KBM-7 (cell line): ENCODE data around the gene ZNF584.

Source experiments
- DNase-seq: peaks from one replicate; pipeline ENCODE4 v3.0.0-alpha.2; 2015
- in situ Hi-C: fragments of 300-500 bp; cut with MboI; formaldehyde crosslinking; loops from 2 replicates; pipeline ENCODE4 v1.14.3; 2020; ENCODE audit warnings: low sequenced_read_pairs, low pct_unique_long_range_greater_than_20kb, mixed read lengths

ZNF584 gene

DNA sequence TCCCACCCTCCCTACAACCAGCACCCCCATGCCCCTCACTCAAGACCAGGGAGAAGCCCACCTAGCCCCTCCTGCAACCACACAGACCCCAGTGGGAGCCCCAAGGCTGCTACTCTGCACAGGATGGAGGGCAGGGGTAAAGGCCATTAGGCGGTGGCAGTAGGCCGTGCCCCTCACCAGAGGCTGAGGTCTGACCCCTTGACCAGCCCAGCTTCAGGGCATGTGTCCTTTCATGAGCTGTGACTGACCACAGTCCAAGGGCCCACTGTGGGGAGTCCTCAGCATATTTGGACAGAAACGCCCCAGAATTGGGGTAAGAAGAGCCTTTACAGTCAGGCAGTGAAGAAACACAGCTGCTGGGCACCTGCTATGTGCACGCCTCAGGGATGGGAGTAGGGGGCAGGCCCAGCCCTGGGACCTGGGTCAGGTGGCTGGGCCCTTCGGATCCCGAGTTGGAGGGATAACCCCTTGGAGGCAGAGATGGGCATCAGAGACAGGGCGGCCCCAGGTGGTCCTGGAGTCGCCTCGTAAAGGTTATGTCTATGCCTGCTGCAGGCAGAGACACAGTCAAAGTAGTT, 23.0 kb upstream of the ZNF584 start:
- in situ Hi-C loops: no loop called here
- DNase-seq: no peak

DNA sequence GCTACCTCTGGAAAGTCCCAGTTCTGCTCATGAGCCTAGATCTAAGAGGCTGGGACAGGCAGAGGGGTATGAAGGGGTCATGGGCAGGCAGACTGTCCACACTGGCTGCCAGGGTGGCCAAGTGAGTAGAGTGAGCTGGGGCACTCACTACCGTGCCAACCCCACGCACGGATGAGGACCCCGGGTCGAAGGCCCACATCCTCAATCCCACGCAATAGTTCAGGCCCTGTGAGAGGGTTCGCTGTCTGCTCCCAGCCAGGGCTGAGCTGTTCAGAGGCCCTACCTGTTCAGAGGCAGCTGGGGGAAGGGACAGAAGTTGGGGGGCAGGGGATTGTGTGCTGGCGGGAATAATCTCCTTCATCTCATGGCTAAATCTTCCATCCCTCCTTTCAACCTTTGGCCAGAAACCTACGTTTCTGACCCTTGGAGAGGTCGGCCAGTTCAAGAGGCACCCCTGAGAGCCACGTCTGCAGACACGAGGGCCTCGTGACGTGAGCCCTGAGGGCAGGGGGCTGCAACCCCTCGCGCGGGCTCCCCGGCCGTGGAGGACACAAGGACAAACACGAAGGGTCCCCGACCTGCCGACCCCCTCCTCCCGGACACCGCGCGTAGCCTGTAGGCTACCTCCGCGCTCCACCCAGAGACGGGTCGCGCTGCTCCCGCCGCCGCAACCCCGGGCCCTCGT, 22.4 kb upstream of the ZNF584 start:
- in situ Hi-C loops: no loop called here
- DNase-seq: no peak

DNA sequence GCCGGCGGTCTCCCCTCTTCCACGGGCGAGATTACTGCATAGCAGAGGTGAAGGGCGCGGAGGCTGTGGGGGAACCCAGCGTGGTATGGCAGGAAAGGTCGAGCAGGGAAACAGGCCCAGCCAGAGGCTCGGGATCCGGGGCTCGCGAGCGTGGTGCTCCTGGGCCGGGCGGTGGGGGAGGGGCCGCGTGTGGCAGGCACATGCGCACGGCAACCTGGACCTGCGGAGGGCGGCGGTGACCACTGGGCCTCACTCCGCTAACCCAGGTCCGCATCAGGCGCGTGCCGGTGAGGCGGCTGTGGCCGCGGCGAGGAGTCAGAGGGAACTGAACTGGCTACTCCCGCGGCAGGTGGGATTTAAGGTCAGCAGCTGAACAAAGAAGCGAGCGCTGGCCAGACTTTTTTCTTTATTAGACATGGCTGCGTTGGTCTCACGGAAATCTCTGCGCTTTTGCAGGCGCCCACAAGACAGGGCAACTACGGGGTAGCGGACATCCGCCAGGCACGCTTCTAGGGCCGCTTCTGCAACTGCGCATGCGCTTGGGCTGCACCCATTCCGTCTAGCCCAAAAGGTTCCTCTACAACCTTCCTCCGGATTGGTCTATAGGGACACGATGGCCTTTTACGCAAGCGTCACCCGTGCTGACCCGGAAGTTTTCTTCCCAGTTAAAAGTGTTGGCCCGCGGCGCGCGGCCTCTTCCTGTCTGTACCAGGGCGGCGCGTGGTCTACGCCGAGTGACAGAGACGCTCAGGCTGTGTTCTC, 21.7 kb upstream of the ZNF584 start, which contains the start of gene RPS5:
Gene RPS5, plus strand, starts transcription at position 694 of the 762 bp plus-strand sequence. CDS start 869 bp downstream, outside the sequence.
- in situ Hi-C loops: no loop called here

DNA sequence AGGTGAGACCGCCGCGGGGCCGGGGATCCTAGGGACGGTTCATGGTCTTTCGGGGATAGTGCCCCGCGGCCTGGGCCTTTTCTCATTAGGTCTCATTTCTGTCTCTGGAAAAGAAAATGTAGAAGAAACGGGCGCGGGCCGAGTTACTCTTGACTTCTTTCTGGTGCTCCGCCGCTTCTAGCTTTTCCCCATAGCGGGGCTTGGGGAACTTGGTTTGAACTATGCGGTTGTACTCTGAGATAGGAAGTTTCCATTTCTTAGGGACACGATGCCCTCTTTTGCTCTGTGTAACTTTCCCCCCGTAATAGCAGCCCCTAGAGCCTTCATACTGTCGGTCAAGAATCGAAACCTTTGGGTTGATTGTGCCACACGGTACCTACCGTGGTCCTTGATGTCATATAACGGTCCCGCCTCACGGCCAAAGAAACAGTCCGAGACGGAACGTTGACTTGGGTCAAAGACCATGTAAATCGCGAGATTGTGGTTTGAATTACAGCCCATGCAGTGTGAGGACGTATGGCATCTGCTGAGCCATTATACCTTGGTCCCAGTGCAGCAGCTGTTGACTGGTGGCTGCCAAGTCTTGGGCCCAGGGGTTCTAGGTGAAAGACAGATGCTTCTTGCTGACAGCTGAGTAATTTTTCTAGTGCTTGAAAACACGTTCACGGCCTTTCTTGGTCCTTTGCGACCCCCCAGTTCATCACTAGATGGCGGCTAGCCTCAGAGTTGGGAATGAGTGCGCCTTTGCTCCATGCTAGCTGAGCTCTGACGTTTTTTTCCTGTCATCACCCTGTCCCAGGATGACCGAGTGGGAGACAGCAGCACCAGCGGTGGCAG, 20.9 kb upstream of the ZNF584 start:
- DNase-seq: peak; percentile 30
- in situ Hi-C loops: no loop called here

More for the DNA sequence above, 21.7 kb upstream of the ZNF584 start, which contains the start of gene RPS5:
- DNase-seq: peak; percentile 97

DNA sequence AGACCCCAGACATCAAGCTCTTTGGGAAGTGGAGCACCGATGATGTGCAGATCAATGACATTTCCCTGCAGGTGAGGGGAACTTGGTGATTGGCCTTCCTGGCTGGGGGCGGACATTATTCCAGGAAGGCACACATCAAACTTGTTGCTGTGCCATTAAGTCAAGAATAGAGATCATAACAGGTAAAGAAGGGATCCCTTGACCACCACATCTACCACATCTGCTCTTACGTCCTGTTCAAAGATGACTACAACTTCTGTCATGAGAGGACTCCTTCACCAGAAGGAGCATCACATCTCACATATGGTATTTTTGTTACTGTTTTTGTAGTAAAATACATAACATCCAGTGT, 20.3 kb upstream of the ZNF584 start:
- in situ Hi-C loops: no loop called here
- no peak for DNase-seq

DNA sequence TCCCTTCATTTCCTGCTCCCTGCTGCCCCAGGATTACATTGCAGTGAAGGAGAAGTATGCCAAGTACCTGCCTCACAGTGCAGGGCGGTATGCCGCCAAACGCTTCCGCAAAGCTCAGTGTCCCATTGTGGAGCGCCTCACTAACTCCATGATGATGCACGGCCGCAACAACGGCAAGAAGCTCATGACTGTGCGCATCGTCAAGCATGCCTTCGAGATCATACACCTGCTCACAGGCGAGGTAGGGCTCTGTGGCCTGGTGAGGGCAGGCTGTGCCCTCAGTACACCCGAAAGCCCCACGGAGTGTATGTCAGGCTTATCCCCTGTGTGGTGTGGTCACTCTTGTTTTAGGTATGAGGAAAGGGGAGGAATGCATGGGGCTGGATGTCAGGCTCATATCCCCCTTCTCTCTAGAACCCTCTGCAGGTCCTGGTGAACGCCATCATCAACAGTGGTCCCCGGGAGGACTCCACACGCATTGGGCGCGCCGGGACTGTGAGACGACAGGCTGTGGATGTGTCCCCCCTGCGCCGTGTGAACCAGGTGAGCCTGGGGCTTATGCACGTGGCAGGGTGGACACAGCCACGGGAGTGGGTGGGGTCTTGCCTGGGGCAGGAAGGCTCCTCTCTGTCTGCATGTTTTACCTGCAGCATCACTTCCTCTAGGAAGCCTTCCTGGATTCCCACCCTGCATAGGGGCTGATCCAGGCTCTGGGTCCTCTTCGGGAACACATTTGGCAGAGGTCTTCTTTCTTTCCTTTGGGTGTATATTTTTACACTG, 15.3 kb upstream of the ZNF584 start:
- in situ Hi-C loops: no loop called here
- DNase-seq: no peak

DNA sequence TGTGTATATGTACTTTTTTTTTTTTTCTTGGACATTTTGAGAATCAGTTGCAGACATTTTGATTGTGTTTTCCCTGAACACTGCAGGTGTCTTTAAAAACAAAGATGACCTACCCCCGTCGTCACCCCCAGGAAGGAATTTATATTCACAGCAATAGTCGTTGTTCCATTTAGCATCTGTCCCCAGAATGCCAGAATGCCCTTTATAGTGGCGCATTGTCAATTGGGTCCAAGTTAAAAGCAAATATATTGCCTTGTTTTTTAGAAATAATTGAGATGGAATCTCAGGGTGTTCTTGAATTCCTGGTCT, 14.8 kb upstream of the ZNF584 start:
- in situ Hi-C loops: no loop called here
- DNase-seq: no peak

DNA sequence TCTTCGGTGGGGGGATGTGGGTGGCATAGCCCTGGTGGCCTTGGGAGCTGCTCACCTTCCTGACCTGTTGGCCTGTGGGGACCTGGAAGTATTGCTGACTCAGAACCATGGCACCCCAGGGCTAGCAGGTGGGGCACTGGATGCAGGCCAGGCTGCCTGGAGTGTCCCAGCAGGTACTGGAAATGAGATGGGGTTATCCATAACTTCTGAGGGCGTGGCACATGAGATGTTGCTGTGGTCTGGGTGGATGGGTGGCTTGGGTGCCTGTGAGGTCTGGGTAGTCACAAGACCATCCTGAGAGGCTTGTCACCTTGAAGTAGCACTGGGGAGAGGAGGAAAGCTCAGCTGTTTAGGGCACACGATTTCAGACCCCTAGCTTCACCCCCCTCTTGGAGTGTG, 13.6 kb upstream of the ZNF584 start:
- no peak for DNase-seq
- in situ Hi-C loops: no loop called here

DNA sequence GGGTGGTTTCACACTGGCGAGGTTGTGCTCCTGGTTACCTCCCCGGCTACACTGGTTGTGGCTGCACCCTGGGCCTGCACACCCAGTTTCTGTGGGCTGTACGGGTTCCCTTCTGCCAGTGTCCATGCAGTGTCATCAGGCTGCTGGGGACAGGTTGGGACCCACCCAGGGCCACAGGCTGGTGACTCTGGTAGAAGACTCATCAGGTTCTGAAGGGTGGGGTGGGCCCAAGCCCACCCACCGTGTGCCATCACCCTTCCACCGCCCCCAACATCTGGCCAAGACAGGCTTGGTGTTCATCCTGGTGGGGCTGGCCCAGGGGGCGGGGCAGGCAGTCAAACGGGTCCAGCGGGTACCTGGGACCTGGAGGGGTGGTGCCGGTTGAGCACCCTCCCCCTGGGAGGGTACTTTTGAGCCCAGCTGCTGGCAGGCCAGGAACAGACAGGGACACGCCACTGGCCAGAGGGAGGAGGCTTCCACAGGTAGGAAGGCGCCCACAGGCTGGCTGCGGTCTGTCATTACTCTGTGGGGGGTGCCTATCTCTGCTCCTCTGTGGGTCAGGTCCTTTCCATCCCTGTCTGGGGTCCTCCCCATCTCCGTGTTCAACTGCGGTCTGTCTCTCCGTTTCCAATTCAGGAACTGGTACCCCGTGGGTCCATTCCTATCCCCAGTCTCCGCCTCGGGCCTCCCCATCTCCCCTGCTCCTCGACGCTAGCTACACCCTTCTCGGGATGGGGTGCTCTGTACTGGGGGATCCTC, 13.1 kb upstream of the ZNF584 start, which contains the start of gene RNF225:
Gene RNF225, plus strand, starts transcription at position 437 of the 759 bp plus-strand sequence. CDS start 434 bp downstream, outside the sequence.
- peak; percentile 30 for DNase-seq
- in situ Hi-C loops: no loop called here

DNA sequence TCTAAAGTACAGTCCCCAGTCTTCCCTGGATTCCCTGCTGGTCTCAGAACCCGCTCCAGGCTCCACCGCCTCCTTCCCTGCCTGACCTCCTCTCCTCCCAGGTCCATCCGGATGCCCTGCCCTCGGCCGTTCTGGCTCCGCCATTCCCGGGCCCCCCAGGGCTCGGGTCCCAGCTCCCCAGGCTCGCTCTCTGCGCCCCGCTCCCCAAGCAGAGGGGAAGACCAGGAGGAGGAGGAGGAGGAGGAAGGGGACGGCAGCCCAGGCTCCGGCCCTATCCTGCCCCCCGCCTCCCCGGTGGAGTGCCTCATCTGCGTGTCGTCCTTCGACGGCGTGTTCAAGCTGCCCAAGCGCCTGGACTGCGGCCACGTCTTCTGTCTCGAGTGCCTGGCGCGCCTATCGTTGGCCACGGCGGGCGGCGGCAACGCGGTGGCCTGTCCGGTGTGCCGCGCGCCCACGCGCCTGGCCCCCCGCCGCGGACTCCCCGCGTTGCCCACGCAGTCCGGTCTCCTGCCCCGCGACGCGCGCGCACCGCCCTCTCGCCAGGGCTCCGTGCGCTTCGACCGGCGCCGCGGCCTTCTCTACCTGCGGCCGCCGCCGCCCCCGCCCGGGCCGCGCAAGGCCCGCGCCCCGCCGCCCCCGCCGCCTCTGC, 12.3 kb upstream of the ZNF584 start:
- in situ Hi-C loops: no loop called here

DNA sequence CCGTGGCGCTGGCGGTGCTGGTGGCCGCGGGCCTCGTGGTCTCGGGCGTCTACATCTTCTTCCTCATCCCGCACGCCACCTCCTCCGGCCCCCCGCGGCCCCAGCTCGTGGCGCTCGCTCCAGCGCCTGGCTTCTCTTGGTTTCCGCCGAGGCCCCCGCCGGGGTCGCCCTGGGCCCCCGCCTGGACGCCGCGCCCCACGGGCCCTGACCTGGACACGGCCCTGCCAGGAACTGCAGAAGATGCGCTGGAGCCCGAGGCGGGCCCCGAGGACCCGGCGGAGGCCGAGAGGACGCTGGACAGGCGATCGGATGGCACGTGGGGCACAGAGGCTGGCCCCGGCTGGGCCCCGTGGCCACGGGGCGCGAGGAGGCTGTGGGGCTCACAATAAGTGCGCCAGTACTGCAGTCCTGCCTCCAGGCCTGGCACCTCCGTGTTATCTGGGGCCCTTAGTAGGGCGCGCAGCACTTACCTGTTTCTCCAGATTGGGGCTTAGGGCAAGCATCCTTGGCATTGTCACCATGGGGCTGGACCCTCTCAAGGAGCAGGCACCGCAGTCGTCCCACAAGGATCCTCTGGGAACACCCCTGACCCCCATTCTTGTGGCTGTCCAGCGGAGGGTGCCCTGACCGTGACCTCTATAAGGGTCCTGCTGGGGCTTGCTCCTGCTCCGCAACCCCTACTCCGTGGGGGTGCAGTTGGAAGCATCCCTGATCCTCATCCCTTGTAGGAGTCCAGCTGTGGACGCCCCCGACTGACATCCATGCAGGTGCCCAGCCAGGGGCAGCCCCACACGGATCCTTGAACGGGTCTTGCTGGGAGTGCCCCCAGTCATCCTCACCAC, 11.5 kb upstream of the ZNF584 start:
- DNase-seq: no peak
- in situ Hi-C loops: no loop called here

More for the DNA sequence above, 12.3 kb upstream of the ZNF584 start:
- DNase-seq: no peak

DNA sequence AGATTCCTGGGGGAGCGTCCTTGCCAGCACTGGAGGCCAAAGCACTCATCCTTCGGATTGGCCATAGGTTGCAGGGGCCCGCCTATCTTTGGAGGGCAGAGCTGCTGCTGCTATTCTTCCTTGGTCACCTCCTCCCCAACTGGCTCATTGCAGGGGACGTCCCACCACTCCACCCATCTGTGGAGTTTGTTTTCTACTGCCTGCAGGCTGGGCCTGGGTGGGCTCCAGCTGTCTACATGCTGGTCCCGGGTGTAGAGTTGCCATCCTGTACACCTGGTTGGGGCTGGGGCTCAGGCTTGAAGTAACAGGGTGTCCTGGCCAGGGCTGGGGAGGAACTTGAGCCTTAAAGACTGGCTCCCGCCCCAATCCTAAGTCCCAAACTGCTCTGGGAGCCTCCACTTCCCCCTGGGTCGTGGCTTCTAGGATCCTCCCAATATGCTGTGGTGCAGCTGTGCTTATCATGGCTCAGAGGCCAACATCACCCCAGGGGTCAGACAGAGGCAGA, 10.9 kb upstream of the ZNF584 start:
- in situ Hi-C loops: no loop called here
- no peak for DNase-seq

DNA sequence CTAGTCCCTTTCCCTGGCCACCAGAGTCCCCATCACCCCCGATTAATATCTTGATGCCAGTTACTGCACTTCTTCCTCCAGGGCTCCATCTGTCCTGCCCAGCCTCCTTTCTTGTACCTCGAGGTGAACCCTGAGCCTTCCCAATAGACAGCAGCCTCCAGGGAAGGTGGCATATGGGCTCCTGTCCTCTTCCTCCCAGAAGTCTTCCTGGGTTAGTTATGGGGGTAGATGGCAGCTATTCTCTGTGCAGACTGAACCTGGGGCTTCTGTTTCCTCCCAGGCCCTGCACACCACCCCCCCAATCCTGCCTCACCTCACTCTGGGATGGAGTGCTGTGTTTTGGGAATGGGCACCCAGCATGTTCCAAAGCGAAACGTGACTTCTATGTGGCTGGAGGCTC, 10.4 kb upstream of the ZNF584 start:
- in situ Hi-C loops: no loop called here
- no peak for DNase-seq

DNA sequence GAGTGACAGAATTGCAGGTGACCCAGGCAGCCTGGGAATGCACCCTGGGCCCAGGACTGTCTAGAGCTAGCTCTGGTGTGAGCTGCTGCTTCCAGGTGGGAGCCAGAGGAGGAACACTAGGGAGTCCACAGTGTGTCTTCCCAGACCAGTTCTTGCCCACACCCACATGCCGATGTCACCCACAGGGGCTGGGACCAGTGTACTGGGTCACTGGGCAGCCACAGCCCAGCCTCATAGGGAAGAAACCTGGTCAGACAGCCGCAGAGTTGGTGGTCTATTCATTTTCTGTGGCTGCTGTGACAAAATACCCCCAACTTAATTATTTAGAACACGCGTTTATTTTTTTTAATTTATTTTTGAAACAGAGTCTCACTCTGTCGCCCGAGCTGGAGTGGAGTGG, 9.9 kb upstream of the ZNF584 start:
- in situ Hi-C loops: no loop called here
- no peak for DNase-seq

DNA sequence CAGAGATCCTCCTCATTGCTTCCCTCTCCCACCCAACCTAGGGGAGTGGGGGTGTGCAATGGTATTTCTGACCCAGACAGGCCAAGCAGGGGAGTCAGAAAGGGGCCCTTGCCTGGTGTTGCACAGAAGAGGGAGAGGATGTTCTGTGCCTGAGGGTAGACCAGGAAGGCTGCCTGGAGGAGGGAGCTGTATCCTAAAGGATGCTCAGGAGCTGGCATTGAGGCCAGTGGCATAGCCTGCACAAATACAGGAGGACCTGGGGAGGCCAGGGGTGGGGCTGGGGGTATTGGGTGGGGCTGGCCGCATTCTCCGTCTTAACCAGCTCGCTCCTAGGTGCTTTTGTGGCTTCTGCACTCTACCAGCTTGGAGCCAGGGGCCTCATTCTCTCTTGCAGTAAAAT, 8.5 kb upstream of the ZNF584 start:
- in situ Hi-C loops: no loop called here
- DNase-seq: no peak

DNA sequence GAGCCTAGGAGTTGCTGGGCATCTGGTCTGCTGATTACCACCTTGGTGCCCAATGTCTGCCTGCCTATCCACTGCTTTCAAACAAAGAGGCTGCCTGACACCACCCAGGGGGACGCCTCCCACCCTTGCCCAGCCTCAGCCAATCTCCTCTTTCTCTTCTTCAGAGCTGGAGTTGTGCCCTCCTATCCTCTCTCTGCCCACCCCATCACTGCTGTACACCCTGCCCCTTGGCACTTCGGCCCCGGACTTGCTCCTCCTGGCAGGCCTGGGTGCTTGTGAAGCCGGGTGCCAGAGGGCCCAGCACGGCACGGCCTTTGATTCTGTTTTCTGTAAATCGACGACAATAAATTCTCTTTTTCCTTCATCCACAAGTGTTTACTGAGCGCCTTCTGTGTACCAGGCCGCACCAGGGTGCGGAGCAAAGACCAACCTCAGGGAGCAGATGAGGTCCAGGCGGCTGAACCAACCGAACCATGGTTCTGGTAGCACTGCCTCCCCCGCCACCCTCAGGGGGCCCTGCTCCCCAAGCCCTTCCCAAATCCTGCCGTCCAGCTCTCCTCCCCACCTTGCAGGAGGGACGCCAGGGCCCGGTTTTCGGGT, 8.0 kb upstream of the ZNF584 start:
- no peak for DNase-seq
- in situ Hi-C loops: no loop called here
